OCI-LY3 (cell line): ENCODE measurements around the gene ZSCAN10.

Experiments used
- CTCF ChIP-seq: fragments of 200-600, 300-600 bp; sonication (generic); IDR thresholded peaks from 2 replicates; pipeline ENCODE4 v1.5.1; 2014; ENCODE audit warnings: antibody characterized with exemption, low read length, low read depth
- EZH2phosphoT487 ChIP-seq: fragments of 200-600 bp; shearing (Covaris generic); IDR thresholded peaks from 2 replicates; pipeline ENCODE4 v1.6.1; 2018; ENCODE audit warnings: antibody characterized with exemption, mixed run types, low read depth

DNA sequence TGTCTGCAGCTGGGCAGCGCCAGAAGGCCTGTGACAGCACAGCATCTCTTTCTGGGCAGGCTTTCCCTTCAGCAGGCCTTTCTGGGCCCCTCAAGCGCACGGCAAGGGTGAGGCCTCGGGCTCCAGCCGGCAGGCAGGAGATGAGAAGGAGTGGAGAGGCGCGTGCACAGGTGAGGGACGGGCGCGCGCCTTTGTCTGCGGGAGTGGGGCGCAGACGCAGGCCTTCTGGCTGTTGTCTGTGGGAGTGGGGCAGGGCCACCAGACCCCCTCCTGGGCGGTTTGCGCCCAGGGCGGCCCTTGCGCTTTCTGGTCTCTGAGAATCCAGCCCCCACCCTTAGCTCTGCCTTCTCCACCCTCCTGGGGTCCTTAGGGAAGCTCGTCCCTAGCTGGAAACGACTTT, 19.8 kb upstream of the ZSCAN10 start:
- TF ChIP-seq CTCF (no peak), EZH2phosphoT487 (no peak)
